ENCODE measurements around the gene CAP2.
A peak's percentile ranks its signal among the peaks of the same experiment; 100 is the strongest.
"Not testable (repeated sequence)": the region's sequence is repeated elsewhere in the genome, so short reads cannot be mapped to it uniquely, and the experiment has no call there.

The CAP2 gene

DNA sequence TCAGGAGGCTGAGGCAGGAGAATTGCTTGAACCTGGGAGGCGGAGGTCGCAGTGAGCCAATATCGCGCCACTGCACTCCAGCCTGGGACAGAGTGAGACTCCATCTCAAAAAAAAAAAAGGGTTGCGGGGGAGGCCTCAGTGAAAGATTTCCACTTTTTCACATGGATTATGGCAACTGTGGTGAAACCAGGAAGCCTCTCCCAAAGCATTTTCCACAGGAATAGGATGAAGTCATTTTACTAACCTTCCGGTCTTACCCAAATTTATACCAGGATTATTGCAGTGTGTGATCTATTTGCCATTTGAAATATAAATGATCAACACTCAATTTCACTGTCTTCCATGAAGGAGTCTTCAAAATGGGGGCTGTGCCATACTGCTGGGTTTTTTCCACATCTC is 113.1 kb downstream of the CAP2 start:
- no peak for DNase-seq

DNA sequence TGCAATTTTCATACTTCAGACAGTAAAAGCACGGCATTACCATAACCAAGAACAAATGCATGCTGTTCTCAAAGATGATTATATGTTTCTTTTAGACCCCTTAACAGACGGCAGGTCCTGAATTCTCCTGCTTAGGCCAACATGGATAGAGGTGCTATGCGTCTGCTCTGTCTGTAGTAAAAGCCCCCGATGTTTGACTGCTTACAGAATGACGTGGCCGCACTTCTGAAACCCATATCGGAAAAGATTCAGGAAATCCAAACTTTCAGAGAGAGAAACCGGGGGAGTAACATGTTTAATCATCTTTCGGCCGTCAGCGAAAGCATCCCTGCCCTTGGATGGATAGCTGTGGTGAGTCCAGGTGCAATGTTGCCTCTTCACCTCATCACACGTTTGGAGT is 113.6 kb downstream of the CAP2 start:
- no peak for DNase-seq

DNA sequence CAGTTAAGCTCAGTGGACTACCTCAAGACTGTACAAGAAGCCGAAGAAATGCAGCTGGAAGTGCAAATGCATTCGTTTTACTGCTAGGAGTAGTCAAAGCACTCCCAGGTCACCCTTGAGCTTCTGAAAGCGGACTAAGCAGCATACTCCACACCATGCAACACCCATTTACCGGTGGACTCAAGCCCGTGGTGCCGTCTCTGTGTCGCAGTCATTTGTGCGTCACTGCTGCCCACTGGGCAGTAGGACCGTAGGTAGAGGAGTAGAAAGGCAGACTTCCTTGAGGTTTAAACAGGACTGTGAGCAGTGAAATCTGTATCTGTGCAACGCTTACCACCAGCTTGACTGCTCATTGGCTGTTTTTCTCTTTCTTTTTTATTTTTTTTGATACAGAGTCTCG is 117.7 kb downstream of the CAP2 start:
- DNase-seq: no peak

DNA sequence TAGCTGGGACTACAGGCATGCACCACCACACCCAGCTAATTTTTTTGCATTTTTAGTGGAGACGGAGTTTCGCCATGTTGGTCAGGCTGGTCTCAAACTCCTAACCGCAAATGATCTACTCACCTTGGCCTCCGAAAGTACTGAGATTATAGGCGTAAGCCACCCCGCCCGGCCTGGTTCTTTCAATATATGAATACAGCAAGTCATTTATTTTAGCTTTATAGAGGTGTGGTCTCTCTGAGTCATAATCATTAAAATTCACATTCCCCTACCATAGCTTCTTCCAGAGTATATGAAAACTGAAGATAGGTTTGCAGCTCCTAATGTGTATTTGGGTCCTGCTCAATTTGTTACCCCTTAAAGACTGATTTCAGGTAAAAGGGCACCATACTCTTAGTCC is 118.2 kb downstream of the CAP2 start:
- no peak for DNase-seq

DNA sequence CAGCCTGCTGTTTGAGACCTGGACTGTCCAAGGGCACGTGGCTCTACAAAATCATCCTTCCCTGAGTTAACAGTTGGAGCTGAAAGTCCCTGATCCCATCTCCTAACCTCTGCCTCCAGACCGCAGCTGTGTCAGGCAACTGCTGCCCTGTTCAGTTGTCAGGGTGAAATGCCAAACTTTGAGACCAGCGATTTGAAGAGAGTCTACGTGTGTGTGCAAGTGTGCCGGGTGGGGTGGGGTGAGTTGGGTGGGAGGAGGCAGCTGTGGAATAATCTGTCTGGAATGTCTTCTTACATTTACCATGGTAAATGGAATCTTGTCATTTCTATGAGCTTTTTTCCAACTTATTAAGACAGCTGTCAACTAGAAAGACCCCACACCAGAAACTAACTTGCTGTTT is 125.7 kb downstream of the CAP2 start:
- no peak for DNase-seq

DNA sequence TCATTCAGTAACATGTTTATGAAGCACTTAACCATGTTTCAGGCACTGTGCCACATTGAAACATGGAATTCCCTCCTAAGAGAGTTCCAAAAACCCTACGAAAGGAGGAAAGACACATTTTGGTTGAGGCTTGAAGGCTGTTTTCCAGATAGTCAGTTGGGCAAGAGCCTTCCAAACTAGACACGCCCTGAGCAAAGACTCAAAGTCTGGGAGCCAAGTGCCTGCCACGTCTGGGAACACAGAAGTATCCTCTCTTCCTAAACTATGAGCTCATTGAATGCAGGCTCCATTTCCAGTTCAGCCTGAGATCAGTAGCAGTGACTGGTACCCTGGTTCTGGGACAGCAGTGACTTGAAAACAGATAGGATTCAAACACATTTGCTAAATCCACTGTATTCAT is 132.2 kb downstream of the CAP2 start:
- DNase-seq: no peak

DNA sequence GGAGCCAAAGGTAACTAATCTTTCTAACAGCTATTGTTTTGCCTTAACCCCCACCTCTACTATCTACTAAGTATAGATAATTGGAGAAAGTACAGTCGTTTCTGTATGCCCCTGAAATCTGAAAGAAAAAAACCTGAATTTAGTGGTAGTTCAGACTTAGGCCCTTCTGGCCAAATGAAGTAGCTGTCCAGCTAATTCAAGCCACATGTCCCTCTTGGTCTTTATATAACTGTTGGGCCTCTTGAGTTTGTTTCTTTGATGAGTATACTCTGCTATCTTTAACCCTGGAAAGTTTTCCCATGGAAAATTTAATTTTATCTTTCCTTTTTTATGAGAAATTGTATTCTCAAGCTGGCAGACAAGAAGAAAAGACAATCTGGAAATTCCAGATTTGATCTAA is 133.7 kb downstream of the CAP2 start:
- no peak for DNase-seq

DNA sequence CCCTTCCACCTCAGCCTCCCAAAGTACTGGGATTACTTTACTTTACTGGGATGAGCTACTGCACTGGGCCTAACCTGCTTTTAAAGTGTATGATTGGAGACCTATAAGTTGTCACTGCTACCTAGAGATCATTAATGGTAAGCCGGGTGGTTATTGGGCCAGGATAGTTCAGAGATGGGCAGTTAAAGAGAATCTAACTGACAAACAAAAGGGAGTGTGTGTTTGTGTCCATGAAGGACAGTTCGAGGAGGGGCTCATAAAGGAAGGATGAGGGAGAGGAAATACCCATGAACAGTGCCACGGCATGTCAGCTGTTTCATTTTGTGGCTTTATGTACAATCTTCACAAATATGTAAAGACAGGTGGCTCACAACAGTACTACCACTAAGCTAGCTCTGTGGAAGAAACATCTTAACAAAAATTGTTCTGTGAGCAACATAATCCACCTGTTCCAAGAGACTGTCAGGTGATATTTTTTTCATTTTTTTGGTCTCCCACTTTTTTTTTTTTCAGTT is 137.0 kb downstream of the CAP2 start:
- no peak for DNase-seq

DNA sequence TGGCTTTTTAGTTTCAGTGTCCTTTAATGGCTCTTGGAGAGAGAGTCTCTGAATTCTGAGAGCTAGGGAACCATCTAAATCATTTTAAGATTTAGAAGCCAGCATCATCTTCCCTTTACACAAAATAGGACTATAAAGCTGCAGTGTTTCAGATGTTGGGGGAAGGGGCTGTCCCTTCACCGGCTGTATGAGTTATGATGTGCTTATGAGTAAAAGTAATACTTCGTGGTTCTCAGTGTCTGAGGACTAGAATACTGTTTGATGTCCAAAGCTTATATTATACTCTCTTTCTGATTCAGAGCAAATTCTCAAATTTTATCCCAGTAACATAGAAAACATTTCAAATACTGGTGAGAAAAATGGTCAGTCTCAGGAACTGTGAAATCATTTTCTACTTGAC is 143.2 kb downstream of the CAP2 start:
- no peak for DNase-seq

DNA sequence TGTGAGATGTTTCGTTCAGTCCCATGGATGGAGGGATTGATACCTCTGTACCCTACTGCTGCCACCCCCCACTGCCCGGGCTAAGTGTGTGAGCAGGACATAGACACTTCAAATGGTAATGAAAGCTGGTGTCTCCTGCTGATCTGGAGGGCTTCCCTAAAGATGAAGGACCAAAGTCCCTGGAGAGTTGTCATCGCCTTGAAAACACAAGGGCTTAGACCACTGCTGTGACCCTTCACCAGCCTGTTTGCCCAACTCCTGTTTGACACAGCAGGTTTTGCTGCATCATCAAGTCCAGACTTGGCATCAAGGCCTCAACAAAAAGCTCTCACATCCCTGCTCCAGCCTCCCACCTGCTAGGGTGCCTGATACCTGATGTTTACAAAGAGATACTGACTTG is 148.8 kb downstream of the CAP2 start:
- no peak for DNase-seq

DNA sequence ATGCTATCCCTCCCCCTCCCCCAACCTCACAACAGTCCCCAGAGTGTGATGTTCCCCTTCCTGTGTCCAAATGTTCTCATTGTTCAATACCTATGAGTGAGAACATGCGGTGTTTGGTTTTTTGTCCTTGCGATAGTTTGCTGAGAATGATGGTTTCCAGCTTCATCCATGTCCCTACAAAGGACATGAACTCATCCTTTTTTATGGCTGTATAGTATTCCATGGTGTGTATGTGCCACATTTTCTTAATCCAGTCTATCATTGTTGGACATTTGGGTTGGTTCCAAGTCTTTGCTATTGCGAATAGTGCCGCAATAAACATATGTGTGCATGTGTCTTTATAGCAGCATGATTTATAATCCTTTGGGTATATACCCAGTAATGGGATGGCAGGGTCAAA is 152.3 kb downstream of the CAP2 start:
- not testable (repeated sequence) for DNase-seq

DNA sequence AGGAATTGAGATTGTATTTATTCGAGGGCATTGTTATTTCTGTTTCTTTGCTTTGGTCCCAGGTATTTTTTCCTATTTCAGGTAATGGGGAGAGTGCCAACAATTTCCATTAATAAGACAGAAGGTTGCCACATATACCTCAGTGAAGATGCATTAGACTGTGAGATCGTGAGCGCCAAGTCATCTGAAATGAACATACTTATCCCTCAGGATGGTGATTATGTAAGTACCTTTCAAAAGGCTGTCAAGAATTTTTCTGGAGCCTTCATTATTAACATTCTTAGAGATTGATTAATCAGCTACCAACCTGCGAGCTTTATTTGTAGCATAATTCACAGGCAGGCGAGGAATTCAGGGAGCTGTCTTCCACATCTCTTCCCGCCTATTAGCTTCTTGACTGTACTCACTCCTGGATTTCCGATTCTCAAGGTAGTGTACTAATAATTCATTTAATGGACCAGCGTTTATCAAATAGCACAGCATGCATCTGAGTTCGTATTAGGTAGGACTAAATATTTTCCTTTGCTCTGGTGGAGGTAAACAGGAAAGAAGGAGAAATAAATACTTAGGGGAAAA is 158.1 kb downstream of the CAP2 start:
- DNase-seq: no peak

DNA sequence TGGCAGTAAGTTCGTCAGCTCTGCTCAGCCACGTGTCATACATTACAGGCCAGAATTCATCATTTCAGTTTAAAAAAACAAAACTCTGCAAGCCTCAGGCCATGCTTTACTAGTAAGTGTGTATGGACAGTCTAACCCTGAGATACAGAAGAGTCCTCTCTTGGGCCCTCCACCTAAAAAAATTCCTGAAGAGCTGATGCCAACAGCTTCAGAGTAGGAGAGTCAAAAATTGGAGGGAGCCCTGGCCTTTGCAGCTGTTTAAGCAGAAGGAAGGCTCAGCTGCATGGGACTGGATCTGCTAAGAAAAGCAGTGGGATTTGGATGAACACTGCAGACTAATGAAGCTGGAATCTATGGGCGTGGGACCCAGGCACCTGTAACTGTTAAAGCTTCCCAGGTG is 159.5 kb downstream of the CAP2 start:
- DNase-seq: no peak

DNA sequence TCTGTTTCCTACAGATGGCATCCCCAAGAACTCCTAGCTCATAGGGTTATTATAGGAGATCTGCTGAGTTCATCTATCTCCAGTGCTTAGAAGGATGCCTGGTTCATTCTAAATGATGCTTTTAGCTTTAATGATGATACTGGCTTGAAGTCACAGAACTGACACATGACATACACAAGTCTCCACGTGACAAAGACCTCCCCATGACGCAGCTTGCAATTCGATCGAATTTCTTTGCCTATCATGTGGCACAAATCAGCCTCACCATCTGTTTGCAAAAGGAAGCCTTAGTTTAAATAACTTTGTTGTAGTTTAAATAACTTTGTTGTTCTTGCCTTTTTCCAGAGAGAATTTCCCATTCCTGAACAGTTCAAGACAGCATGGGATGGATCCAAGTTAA is 162.6 kb downstream of the CAP2 start:
- no peak for DNase-seq

DNA sequence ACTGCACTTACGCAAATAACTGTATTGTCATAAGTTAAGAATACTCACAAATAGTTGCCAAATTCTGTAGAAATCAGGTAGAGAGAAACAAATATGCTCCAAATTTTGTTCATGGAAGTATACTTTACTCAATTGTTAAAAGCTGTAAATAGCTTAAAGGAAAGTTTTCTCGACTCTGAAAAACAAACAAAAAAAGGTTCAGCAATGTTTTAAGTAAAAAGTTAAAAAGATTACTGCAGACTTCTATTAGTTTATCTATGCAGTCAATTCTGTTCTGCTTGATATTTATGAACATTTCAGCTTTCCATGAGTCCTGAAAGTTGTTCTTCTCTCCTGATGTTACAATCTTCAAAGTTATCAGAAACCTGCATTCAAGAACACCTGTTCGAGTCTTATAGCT is 169.2 kb downstream of the CAP2 start:
- no peak for DNase-seq

DNA sequence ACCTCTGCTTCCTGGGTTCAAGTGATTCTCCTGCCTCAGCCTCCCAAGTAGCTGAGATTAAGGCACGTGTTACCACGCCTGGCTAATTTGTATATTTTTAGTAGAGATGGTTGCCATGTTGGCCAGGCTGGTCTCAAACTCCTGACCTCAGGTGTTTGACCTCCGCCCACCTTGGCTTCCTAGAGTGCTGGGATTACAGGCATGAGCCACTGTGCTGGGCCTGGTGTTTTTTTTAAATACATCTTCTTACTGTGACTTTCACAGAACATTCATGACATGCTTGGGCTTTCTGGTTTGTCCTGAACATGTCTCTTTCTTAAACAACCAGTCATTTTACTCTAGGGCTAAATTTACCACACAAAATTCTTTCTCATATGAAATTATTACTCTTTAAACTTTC is 172.0 kb downstream of the CAP2 start:
- no peak for DNase-seq

DNA sequence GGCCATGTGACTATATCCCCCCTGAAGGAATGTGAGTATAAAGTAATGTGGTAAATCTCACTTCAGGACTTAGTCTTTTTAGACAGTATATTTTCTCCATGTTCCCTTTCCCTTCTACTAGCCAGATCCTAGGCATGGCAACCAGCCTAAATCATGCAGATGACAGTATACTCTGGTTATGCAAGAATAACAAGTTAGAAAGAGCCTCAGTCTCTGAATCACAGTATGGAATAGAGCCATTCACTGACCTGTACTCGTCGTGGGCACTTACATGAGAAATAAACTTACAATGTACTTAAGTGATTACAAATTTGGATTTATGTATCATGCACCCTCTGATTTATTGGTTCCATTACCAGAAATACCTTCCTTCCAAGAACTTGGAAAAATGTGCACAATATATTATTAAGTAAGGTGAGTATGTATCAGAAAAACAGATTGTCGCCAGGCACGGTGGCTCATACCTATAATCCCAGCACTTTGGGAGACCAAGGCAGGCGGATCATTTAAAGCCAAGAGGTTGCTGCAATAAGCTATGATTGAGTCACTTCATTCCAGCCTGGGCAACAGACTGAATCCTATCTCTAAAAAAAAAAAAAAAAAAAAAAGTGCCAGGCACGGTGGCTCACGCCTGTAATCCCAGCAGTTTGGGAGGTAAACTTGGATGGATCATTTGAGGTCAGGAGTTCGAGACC is 181.6 kb downstream of the CAP2 start:
- no peak for DNase-seq

DNA sequence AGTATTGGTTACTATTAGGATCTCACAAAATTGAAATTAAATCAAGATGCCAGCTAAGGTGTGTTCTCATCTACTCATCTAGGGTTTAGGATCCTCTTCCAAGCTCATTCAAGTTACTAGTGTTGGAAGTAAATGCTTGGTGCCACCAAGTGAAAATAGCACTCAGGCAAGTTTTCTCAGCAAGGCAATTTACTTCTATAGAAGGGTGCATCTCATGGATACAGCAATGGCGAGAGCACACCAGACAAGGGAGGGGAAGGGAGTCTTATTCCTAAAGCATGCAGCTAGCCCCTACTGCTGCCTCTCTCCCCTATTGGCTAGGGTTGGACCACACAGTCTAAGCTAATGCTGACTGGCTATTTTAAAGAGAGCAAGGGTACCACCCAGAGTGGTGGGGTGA is 183.7 kb downstream of the CAP2 start:
- DNase-seq: no peak

DNA sequence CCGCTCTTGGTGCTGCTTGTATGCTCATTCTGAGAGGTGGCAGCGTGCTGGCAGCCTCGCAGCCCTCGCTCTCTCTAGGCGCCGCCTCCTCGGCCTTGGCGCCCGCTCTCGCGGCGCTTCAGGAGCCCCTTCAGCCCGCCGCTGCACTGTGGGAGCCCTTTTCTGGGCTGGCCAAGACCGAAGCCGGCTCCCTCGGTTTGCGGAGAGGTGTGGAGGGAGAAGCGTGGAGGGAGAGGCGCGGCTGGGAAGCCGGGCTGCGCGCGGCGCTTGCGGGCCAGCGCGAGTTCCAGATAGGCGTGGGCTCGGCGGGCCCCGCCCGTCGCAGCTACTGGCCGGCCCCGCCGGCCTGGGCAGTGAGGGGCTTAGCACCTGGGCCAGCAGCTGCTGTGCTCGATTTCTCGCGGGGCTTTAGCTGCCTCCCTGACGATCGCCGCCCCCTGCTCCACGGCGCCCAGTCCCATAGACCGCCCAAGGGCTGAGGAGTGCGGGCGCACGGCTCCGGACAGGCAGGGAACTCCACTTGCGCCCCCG is 187.2 kb downstream of the CAP2 start:
- DNase-seq: peak; percentile 73

DNA sequence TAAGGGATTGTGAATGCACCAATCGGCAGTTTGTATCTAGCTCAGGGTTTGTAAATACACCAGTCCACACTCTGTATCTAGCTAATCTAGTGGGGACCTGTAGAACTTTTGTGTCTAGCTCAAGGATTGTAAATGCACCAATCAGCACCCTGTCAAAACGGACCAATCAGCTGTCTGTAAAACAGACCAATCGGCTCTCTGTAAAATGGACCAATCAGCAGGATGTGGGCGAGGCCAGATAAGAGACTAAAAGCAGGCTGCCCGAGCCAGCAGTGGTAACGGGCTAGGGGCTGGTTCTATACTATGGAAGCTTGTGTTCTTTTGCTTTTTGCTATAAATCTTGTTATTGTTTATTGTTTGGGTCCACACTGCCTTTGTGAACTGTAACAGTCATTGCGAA is 187.9 kb downstream of the CAP2 start:
- DNase-seq: not testable (repeated sequence)

DNA sequence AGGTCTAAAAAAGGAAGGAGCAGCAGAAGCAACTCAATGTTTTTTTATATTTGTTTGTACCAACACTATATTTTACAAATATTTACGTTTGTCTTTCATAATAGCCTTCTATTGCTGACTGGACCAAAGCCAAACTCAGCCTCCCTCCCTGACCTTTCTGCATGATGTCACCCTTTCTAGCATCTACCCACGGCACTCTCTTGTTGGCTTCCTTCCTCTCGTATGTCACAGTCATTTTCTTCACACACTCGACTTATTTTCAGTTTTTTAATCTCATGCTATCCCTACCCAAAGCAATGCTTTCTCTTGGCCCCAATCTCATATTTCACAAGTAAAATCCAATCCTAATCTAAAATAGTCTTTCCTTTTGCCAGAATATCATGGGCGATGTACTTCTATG is 190.4 kb downstream of the CAP2 start:
- no peak for DNase-seq

DNA sequence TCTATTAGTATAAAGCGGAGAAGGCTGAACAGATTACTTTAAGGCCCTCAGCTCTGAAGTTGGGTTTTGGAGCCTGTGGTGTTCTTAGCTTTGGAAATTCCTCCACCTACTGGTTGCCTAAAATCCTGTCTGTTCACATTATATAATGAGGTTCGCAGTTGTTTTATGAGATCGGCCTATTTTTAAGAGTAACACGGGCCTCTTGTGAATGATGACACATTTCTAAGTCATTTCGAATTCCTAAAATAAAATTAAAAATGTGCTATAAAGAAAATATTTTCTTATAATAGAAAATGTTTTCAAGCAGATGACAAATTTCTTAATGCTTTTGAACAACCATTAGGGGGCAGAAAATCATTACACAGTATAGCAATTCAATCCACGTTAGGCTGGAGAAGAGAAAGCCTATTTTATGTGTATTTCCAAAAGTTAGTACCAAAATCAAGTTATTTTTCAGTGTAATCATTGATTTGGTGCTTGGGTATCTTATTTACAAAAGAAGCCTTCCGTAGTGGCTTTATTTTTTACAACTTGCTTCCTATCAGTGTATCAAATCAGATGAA is 190.9 kb downstream of the CAP2 start:
- no peak for DNase-seq

DNA sequence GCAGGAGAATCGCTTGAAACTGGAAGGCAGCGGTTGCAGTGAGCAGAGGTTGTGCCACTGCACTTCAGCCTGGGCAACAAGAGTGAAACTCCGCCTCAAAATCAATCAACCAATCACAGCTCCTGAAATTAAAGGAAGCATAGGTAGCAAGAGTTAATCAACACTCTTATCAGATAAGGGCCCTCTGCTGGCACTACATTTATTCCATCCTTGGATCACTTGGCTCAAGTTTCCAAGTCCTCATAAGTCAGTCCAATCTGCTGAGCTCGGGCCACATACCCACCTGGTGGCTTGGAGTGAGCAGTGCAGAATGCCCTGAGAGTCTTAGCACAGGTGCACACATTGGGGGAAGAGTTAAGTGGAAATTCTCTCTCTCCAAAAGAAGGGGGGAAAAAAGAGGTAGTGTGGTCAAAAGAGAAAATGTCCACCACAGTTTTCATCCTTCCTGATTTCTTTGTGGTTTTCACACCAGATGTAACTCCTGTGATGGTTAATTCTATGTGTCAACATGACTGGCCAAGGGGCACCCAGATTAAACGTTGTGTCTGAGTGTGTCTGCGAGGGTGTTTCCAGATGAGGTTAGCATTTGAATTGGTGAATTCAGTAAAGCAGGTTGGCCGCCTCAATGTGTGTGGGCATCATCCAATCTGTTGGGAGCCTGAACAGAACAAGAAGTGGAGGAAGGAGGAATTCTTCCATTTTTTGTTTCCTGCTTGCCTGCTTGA is 192.5 kb downstream of the CAP2 start:
- DNase-seq: no peak

DNA sequence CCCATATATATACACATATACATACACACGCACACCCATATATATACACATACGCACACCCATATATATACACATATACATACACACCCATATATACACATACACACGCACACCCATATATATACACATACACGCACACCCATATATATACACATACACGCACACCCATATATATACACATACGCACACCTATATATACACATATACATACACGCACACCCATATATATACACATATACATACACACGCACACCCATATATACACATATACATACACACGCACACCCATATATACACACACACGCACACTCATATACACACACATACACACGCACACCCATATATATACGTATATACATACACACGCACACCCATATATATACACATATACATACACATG is 193.2 kb downstream of the CAP2 start:
- DNase-seq: not testable (repeated sequence)
